ENCODE measurements around the gene TMEM106A.

The TMEM106A gene

GRCh38 chr17:43215341-43215740, 3.7 kb downstream of the TMEM106A start:
- H3K4me3 ChIP-seq (ENCODE audit: low read depth, low read length) = no peak overlapping the region
- no peak for DNase-seq (ENCODE audit: low read depth, low spot score)
- in situ Hi-C loops (cut with HindIII; ENCODE audit: low sequenced_read_pairs) = no loop called here
- TF ChIP-seq CTCF (IDR thresholded peaks at IDR 0.05; ENCODE audit: low read depth, low read length) = no peak

GRCh38 chr17:43216369-43216761, 4.7 kb downstream of the TMEM106A start:
- no peak for TF ChIP-seq CTCF (IDR thresholded peaks at IDR 0.05; ENCODE audit: low read depth, low read length)
- H3K4me3 ChIP-seq (ENCODE audit: low read depth, low read length) = no peak overlapping the region
- in situ Hi-C loops (cut with HindIII; ENCODE audit: low sequenced_read_pairs) = no loop called here
- DNase-seq (ENCODE audit: low read depth, low spot score) = no peak

- in situ Hi-C loops (cut with HindIII; ENCODE audit: low sequenced_read_pairs) = no loop called here
- no peak for DNase-seq (ENCODE audit: low read depth, low spot score)
- H3K4me3 ChIP-seq (ENCODE audit: low read depth, low read length) = no peak overlapping the region
- TF ChIP-seq CTCF (IDR thresholded peaks at IDR 0.05; ENCODE audit: low read depth, low read length) = no peak
Observed at GRCh38 chr17:43216762-43217613, 5.3 kb downstream of the TMEM106A start.

GRCh38 chr17:43217614-43218087, 6.0 kb downstream of the TMEM106A start:
- in situ Hi-C loops (cut with HindIII; ENCODE audit: low sequenced_read_pairs) = no loop called here
- no peak overlapping the region for H3K4me3 ChIP-seq (ENCODE audit: low read depth, low read length)
- no peak for TF ChIP-seq CTCF (IDR thresholded peaks at IDR 0.05; ENCODE audit: low read depth, low read length)
- DNase-seq (ENCODE audit: low read depth, low spot score) = no peak

- no peak for TF ChIP-seq CTCF (IDR thresholded peaks at IDR 0.05; ENCODE audit: low read depth, low read length)
- in situ Hi-C loops (cut with HindIII; ENCODE audit: low sequenced_read_pairs) = no loop called here
- no peak for DNase-seq (ENCODE audit: low read depth, low spot score)
- no peak overlapping the region for H3K4me3 ChIP-seq (ENCODE audit: low read depth, low read length)
Observed at GRCh38 chr17:43219001-43219400, 7.3 kb downstream of the TMEM106A start.

- no peak for TF ChIP-seq CTCF (IDR thresholded peaks at IDR 0.05; ENCODE audit: low read depth, low read length)
- no peak for DNase-seq (ENCODE audit: low read depth, low spot score)
- in situ Hi-C loops (cut with HindIII; ENCODE audit: low sequenced_read_pairs) = no loop called here
- H3K4me3 ChIP-seq (ENCODE audit: low read depth, low read length) = no peak overlapping the region
Observed at GRCh38 chr17:43219746-43220380, 8.2 kb downstream of the TMEM106A start.

Data from astrocyte of the spinal cord (primary cell).